Measurements from ENCODE around the gene GUF1. TPM values are rescaled to one million over a fixed set of nuclear protein-coding genes. Genes with fewer than 3 reads are reported as not detected.
"Not testable (repeated sequence)": the region's sequence is repeated elsewhere in the genome, so short reads cannot be mapped to it uniquely, and the experiment has no call there.

Gene GUF1
- total RNA-seq, 1 donor from 2014 or later, result 14.8 TPM

- intact Hi-C loops (cut with DNase I), result no loop called here
- DNase-seq (ENCODE audit: low spot score), result no peak
- ATAC-seq, result no peak
Measured at GRCh38 chr4:44700427-44700826, 22.2 kb downstream of the GUF1 start.

DNA sequence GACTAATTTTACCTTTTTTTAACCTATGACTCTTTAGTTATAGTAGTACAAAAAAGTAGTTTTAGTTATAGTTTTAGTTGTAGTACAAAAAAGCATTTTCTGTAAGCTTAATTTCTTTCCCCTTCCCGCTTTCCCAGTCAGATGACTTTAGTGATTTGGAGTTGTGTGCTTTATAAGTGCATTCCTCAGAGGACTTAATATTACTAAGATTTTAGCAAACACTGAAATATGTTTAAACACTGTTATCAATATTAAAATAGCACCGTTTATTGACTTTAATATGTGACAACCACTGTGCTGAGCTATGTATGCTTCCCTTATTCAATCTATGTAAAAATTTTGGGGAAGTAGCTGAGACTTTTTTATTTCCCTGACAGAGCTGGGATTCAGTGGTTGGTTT is 22.8 kb downstream of the GUF1 start:
- DNase-seq (ENCODE audit: low spot score) (no peak), ATAC-seq (no peak)
- intact Hi-C loops (cut with DNase I), result no loop called here

- ATAC-seq (no peak), DNase-seq (ENCODE audit: low spot score) (no peak)
- intact Hi-C loops (cut with DNase I), result no loop called here
Measured at GRCh38 chr4:44704673-44705072, 26.5 kb downstream of the GUF1 start.

- no peak for DNase-seq (ENCODE audit: low spot score)
- intact Hi-C loops (cut with DNase I), result no loop called here
- no peak for ATAC-seq
Measured at GRCh38 chr4:44713125-44713524, 34.9 kb downstream of the GUF1 start.

- ATAC-seq, result no peak
- DNase-seq (ENCODE audit: low spot score), result no peak
- intact Hi-C loops (cut with DNase I), result no loop called here
Measured at GRCh38 chr4:44716597-44716996, 38.4 kb downstream of the GUF1 start.

- intact Hi-C loops (cut with DNase I), result no loop called here
- no peak for ATAC-seq
- DNase-seq (ENCODE audit: low spot score), result no peak
Measured at GRCh38 chr4:44720371-44720770, 42.2 kb downstream of the GUF1 start.

GRCh38 chr4:44722001-44722400 is 43.8 kb downstream of the GUF1 start:
- DNase-seq (ENCODE audit: low spot score) (no peak), ATAC-seq (no peak)
- intact Hi-C loops (cut with DNase I), result no loop called here

- ATAC-seq (no peak), DNase-seq (ENCODE audit: low spot score) (no peak)
- intact Hi-C loops (cut with DNase I), result no loop called here
Measured at GRCh38 chr4:44725166-44725565, 46.9 kb downstream of the GUF1 start.

DNA sequence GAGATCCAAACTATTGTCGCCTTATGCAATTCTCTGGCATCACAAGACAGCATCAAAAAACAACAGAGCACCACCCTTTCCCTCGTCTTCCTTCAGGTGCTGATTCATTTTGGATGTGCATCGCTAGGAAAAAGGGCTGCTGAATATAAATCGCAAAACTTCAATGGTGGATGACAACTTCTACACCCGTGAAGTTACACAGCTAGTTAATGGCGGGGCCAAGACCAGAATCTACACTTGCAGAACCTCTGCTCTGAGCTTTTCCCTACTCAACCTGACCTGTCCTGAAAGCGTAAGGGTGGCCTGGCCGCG is 47.5 kb downstream of the GUF1 start:
- no peak for DNase-seq (ENCODE audit: low spot score)
- peak; percentile 27 for ATAC-seq
- intact Hi-C loops (cut with DNase I), result no loop called here

GRCh38 chr4:44726038-44726871 is 48.0 kb downstream of the GUF1 start, which contains the start of gene GNPDA2:
Gene GNPDA2 (minus strand): TSS chr4:44726556. CDS start chr4:44722207, 4,349 bp downstream.
- intact Hi-C loops (cut with DNase I), result no loop called here
- peak; percentile 93 for DNase-seq (ENCODE audit: low spot score)
- ATAC-seq, result peak; percentile 99

DNA sequence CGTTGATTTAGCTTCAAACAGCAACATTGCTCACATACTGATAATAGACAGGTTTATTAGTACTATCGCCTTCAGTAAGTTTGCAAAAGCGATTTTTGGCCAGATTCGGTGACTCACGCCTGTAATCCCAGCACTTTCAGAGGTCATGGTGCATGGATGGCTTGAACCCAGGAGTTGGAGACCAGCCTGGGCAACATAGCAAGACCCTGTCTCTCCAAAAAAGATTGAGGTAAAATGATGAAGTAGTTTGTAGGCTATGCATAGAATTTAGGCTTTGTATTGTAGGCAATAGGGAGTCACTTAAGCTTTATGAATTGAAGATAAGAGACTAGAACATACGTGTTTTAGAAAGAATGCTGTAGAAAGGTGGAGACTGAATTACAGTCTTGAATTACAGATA is 49.3 kb downstream of the GUF1 start:
- DNase-seq (ENCODE audit: low spot score) (no peak), ATAC-seq (no peak)
- intact Hi-C loops (cut with DNase I), result no loop called here

GRCh38 chr4:44728694-44729093 is 50.5 kb downstream of the GUF1 start:
- DNase-seq (ENCODE audit: low spot score); ATAC-seq; intact Hi-C loops (cut with DNase I): not testable (repeated sequence)

- intact Hi-C loops (cut with DNase I), result no loop called here
- ATAC-seq, result no peak
- DNase-seq (ENCODE audit: low spot score), result no peak
Measured at GRCh38 chr4:44736900-44737299, 58.7 kb downstream of the GUF1 start.

- no peak for ATAC-seq
- intact Hi-C loops (cut with DNase I), result no loop called here
- DNase-seq (ENCODE audit: low spot score), result no peak
Measured at GRCh38 chr4:44738615-44739014, 60.4 kb downstream of the GUF1 start.

DNA sequence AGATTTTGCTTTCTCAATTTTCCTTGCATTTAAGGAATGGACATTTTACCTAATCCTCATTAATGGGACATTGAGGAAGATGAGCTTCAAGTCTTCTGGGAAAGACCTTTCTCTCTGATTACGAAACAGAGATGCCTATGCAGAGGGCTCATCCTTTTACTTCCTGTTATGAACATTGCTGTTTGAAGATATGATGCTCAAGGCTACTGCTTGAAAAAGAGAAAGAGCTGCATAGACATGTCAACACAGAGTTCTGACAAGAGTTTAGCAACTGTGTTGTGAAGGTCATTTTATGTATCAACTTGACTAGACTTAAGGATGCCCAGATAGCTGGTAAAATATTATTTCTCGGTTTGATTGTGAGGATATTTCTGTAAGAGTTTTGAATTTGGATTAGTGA is 62.0 kb downstream of the GUF1 start:
- DNase-seq (ENCODE audit: low spot score) (no peak), ATAC-seq (no peak)
- intact Hi-C loops (cut with DNase I), result no loop called here

Other genes starting within 250 kb of the GUF1 start
- 0.45 TPM for gene KCTD8, start 229.6 kb upstream of the GUF1 start, total RNA-seq
- gene YIPF7, start 26.8 kb upstream of the GUF1 start, total RNA-seq, result 0.98 TPM
- 17.6 TPM for gene GNPDA2, start 48.1 kb downstream of the GUF1 start, total RNA-seq